A673 (cell line): ENCODE data around the gene NSD2.

ENCODE experiments used
- CTCF ChIP-seq: fragments of 300-800, 200-600 bp; sonication (generic); conservative IDR thresholded peaks from 2 replicates; pipeline ENCODE4 v1.5.1; 2017; ENCODE audit warnings: low read depth, mild to moderate bottlenecking, antibody characterized with exemption, low read length, moderate library complexity, mixed read lengths
- EZH2 ChIP-seq: fragments of 200-600 bp; sonication (generic); IDR thresholded peaks from 2 replicates; pipeline ENCODE4 v1.6.1; 2017; ENCODE audit warnings: borderline replicate concordance, low read depth, mild to moderate bottlenecking, mixed read lengths, antibody characterized with exemption, low read length; ENCODE audit not compliant: poor library complexity, severe bottlenecking

GRCh38 chr4:1989533-1990347 lies 118.5 kb downstream of the NSD2 start:
- TF ChIP-seq CTCF (no peak), EZH2 (no peak)
